ENCODE measurements around the gene DET1.

- TF ChIP-seq SIN3A (IDR thresholded peaks at IDR 0.05; ENCODE audit: borderline replicate concordance, insufficient read depth, low read depth, low read length) = no peak
- TF ChIP-seq CTCF (IDR thresholded peaks at IDR 0.05) = no peak
Measured at GRCh38 chr15:88472225-88472624, 74.3 kb downstream of the DET1 start.
